ENCODE results near the gene CACNA2D2.

GRCh38 chr3:50442945-50443579, 60.4 kb downstream of the CACNA2D2 start:
- TF ChIP-seq CTCF (IDR thresholded peaks at IDR 0.05) (no peak), RXRA (IDR thresholded peaks at IDR 0.05; ENCODE audit: borderline replicate concordance, low read depth) (no peak), TCF12 (IDR thresholded peaks at IDR 0.05) (no peak)

Data from SK-N-SH (cell line).